ENCODE measurements around the gene TES.

TES gene

DNA sequence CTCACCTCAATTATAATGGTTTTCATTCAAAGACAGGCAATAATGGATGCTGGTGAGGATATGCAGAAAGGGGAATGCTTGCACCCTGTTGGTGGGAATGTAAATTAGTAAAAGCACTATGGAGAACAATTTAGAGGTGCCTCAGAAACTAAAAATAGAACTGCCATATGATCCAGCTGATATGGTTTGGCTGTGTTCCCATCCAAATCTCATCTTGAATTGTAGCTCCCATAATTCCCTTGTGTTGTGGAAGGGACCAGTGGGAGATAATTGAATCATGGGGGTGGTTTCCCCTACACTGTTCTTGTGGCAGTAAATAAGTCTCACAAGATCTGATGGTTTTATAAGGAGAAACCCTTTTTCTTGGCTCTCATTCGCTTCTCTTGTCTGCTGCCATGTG is 87.7 kb downstream of the TES start:
- Histone ChIP-seq H3K9me3 (ENCODE audit: severe bottlenecking) (peaks cover 7% of the 10 kb centered on the region), H3K4me3 (ENCODE audit: severe bottlenecking) (no peak overlapping the region), H3K4me1 (ENCODE audit: insufficient read depth, poor library complexity, severe bottlenecking) (no peaks in the 10 kb centered on the region), H3K36me3 (ENCODE audit: low read depth) (no peaks in the 10 kb centered on the region), H3K27me3 (ENCODE audit: insufficient read depth, poor library complexity, severe bottlenecking) (no peaks in the 10 kb centered on the region), H3K27ac (ENCODE audit: poor library complexity, severe bottlenecking) (no peak overlapping the region)
- DNase-seq (ENCODE audit: low spot score): no peak
- ATAC-seq (ENCODE audit: low read depth): no peak
- TF ChIP-seq, protein P1, sequence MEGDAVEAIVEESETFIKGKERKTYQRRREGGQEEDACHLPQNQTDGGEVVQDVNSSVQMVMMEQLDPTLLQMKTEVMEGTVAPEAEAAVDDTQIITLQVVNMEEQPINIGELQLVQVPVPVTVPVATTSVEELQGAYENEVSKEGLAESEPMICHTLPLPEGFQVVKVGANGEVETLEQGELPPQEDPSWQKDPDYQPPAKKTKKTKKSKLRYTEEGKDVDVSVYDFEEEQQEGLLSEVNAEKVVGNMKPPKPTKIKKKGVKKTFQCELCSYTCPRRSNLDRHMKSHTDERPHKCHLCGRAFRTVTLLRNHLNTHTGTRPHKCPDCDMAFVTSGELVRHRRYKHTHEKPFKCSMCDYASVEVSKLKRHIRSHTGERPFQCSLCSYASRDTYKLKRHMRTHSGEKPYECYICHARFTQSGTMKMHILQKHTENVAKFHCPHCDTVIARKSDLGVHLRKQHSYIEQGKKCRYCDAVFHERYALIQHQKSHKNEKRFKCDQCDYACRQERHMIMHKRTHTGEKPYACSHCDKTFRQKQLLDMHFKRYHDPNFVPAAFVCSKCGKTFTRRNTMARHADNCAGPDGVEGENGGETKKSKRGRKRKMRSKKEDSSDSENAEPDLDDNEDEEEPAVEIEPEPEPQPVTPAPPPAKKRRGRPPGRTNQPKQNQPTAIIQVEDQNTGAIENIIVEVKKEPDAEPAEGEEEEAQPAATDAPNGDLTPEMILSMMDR (IDR thresholded peaks at IDR 0.05; ENCODE audit: poor library complexity, severe bottlenecking): no peak

DNA sequence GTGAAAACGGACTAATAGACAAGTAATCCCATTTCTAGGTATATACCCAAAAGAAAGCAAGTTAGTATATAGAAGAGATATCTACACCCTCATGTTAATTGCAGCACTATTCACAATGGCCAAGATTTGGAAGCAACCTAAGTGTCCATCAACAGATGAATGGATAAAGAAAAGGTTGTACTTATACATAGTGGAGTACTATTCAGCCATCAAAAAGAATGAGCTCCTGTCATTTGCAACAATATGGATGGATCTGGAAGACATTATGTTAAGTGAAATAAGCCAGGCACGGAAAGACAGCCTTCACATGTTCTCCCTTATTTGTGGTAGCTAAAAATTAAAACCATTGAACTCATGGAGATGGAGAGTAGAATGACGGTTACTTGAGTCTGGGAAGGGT is 88.2 kb downstream of the TES start:
- H3K4me1 ChIP-seq (ENCODE audit: insufficient read depth, poor library complexity, severe bottlenecking): no peaks in the 10 kb centered on the region
- H3K9me3 ChIP-seq (ENCODE audit: severe bottlenecking): peaks cover 3% of the 10 kb centered on the region
- no peaks in the 10 kb centered on the region for H3K36me3 ChIP-seq (ENCODE audit: low read depth)
- H3K27ac ChIP-seq (ENCODE audit: poor library complexity, severe bottlenecking): no peak overlapping the region
- DNase-seq (ENCODE audit: low spot score) (no peak), ATAC-seq (ENCODE audit: low read depth) (no peak)
- H3K4me3 ChIP-seq (ENCODE audit: severe bottlenecking): no peak overlapping the region
- no peaks in the 10 kb centered on the region for H3K27me3 ChIP-seq (ENCODE audit: insufficient read depth, poor library complexity, severe bottlenecking)
- TF ChIP-seq, protein P1 (IDR thresholded peaks at IDR 0.05; ENCODE audit: poor library complexity, severe bottlenecking): no peak

DNA sequence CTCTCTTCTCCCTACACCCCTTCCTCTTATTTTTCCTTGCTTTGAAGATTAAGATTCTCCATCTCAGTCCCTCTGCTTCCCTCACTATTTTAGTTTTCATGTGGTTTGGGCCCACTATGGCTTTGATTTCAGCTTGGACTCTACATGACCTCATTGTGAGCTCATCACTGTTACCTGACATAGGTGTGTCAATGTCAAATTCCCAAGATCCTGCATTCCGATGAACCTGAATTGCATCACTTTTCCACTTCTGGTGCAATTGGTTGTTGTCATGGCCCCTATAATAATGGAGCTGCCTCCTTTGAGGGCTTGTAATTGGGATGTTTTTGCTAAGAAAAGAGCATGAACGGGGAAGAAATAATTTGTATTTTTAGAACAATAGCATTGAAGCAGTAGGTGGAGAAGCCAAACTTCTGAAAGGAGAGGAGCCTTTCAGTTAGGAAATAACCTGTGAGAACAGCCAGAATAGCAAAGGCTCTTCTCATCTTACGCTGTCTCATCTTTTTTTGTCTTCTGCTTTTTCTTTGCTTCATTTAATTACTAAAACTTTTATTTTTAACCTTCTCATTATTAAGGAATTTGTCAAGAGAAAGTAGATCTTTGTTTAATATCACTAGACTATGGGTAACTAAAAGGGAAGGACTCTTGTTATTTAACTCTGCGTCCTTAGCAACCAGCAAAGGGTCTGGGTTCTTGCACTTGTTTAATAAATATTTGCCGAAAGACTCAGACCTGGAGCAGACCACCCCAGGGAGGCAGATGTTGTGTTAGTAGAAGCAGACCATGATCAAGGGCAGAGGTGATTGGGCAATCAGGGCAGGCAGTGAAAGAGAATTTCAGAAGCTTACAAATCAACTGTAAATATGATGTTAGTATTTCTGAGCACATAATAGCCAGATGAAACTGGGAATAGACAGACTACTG is 95.4 kb downstream of the TES start:
- no peak for ATAC-seq (ENCODE audit: low read depth)
- H3K9me3 ChIP-seq (ENCODE audit: severe bottlenecking): no peaks in the 10 kb centered on the region
- no peak overlapping the region for H3K4me3 ChIP-seq (ENCODE audit: severe bottlenecking)
- no peaks in the 10 kb centered on the region for H3K27me3 ChIP-seq (ENCODE audit: insufficient read depth, poor library complexity, severe bottlenecking)
- H3K27ac ChIP-seq (ENCODE audit: poor library complexity, severe bottlenecking): no peak overlapping the region
- peaks cover 8% of the 10 kb centered on the region for H3K4me1 ChIP-seq (ENCODE audit: insufficient read depth, poor library complexity, severe bottlenecking)
- TF ChIP-seq, protein P1 (IDR thresholded peaks at IDR 0.05; ENCODE audit: poor library complexity, severe bottlenecking): no peak
- DNase-seq (ENCODE audit: low spot score): no peak
- no peaks in the 10 kb centered on the region for H3K36me3 ChIP-seq (ENCODE audit: low read depth)

DNA sequence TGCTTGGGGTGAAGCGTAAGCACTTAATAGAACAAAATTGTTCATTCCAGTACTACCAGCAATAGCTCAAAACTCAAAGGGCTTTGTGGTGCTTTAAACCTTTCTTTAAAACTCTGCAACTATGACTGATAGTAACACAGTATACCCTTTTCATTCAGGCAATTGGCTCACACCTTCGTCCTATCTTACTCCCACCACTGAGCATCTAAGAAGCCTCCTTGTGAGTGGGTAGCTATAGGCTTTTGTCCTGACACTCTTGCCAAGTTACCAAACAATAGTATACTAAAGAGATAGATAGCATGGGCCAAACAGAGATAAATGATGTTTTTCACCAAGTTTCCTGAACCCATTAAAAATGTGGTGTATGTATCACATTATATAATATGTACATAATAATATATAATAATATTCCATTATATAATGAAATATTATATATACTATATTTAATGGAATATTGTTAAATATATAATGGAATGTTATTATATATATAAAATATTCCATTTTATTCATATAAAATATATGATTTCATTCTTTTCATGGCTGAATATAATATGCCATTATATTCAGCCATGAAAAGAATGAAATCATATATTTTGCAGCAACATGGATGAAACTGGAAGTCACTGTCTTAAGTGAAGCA is 96.2 kb downstream of the TES start:
- Histone ChIP-seq H3K9me3 (ENCODE audit: severe bottlenecking) (no peaks in the 10 kb centered on the region), H3K27me3 (ENCODE audit: insufficient read depth, poor library complexity, severe bottlenecking) (no peaks in the 10 kb centered on the region), H3K36me3 (ENCODE audit: low read depth) (no peaks in the 10 kb centered on the region), H3K4me3 (ENCODE audit: severe bottlenecking) (no peak overlapping the region), H3K4me1 (ENCODE audit: insufficient read depth, poor library complexity, severe bottlenecking) (peaks cover 8% of the 10 kb centered on the region), H3K27ac (ENCODE audit: poor library complexity, severe bottlenecking) (no peak overlapping the region)
- ATAC-seq (ENCODE audit: low read depth): no peak
- TF ChIP-seq, protein P1 (IDR thresholded peaks at IDR 0.05; ENCODE audit: poor library complexity, severe bottlenecking): no peak
- DNase-seq (ENCODE audit: low spot score): no peak

Data from RWPE2 (cell line).